ENCODE data around the gene SLC1A7. TPM values are rescaled to one million over a fixed set of nuclear protein-coding genes. Genes with fewer than 3 reads are reported as not detected.

Gene SLC1A7
- polyA plus RNA-seq, 1 donor (not counting 4 experiments of a cell fraction or from before 2014, with no cell fraction given) = not detected

GRCh38 chr1:53166912-53167311 is 24.5 kb upstream of the SLC1A7 start:
- H3K79me2 ChIP-seq (ENCODE audit: control insufficient read depth, insufficient read depth, low read length) = no peaks in the 10 kb centered on the region
- H3K4me1 ChIP-seq (ENCODE audit: control insufficient read depth, extremely low read depth, insufficient read depth, low read length) = no peaks in the 10 kb centered on the region
- no peaks in the 10 kb centered on the region for H4K20me1 ChIP-seq (ENCODE audit: control insufficient read depth, extremely low read depth, insufficient read depth, low read length)
- peaks cover 7% of the 10 kb centered on the region for H3K27me3 ChIP-seq (ENCODE audit: control insufficient read depth, extremely low read depth, insufficient read depth, low read length)
- no peaks in the 10 kb centered on the region for H3K9me1 ChIP-seq (ENCODE audit: control insufficient read depth, extremely low read depth, insufficient read depth, low read length)
- H3K4me3 ChIP-seq (ENCODE audit: control insufficient read depth in 2 of 3, extremely low read depth in 1 of 3, insufficient read depth in 2 of 3, low read depth in 1 of 3, low read length in 3 of 3) = no peak overlapping the region
- dilution Hi-C loops (cut with MboI; ENCODE audit: extremely low pct_ligation_motif_present, low sequenced_read_pairs) = no loop called here
- FAIRE-seq (no peak), DNase-seq (ENCODE audit: low read depth, low spot score) (no peak)
- no peak overlapping the region for H3K9ac ChIP-seq (ENCODE audit: control insufficient read depth, extremely low read depth, insufficient read depth, low read length)
- no peak for TF ChIP-seq CTCF (optimal IDR thresholded peaks at IDR 0.05 in 1 of 3, IDR thresholded peaks at IDR 0.05 in 1 of 3, conservative IDR thresholded peaks at IDR 0.05 in 1 of 3; ENCODE audit: extremely low read depth in 1 of 3, insufficient read depth in 2 of 3, low read length in 3 of 3)
- no peak for TF ChIP-seq EZH2 (IDR thresholded peaks at IDR 0.05; ENCODE audit: low read length)
- H3K36me3 ChIP-seq (ENCODE audit: control insufficient read depth in 2 of 2, extremely low read depth in 1 of 2, insufficient read depth in 2 of 2, low read length in 2 of 2) = no peaks in the 10 kb centered on the region
- H3K9me3 ChIP-seq (ENCODE audit: control insufficient read depth, low read depth, low read length) = no peaks in the 10 kb centered on the region
- no peak overlapping the region for H2AFZ ChIP-seq (ENCODE audit: control insufficient read depth, low read length)
- no peak overlapping the region for H3K4me2 ChIP-seq (ENCODE audit: control insufficient read depth, extremely low read depth, insufficient read depth, low read depth, low read length)
- H3K27ac ChIP-seq (ENCODE audit: control insufficient read depth, insufficient read depth, low read length) = no peak overlapping the region

GRCh38 chr1:53166366-53166765 is 23.9 kb upstream of the SLC1A7 start:
- dilution Hi-C loops (cut with MboI; ENCODE audit: extremely low pct_ligation_motif_present, low sequenced_read_pairs) = no loop called here
- H3K9ac ChIP-seq (ENCODE audit: control insufficient read depth, extremely low read depth, insufficient read depth, low read length) = no peak overlapping the region
- H3K79me2 ChIP-seq (ENCODE audit: control insufficient read depth, insufficient read depth, low read length) = no peaks in the 10 kb centered on the region
- no peaks in the 10 kb centered on the region for H3K36me3 ChIP-seq (ENCODE audit: control insufficient read depth in 2 of 2, extremely low read depth in 1 of 2, insufficient read depth in 2 of 2, low read length in 2 of 2)
- H3K4me1 ChIP-seq (ENCODE audit: control insufficient read depth, extremely low read depth, insufficient read depth, low read length) = no peaks in the 10 kb centered on the region
- no peaks in the 10 kb centered on the region for H3K9me1 ChIP-seq (ENCODE audit: control insufficient read depth, extremely low read depth, insufficient read depth, low read length)
- FAIRE-seq (no peak), DNase-seq (ENCODE audit: low read depth, low spot score) (no peak)
- H3K27me3 ChIP-seq (ENCODE audit: control insufficient read depth, extremely low read depth, insufficient read depth, low read length) = peaks cover 7% of the 10 kb centered on the region
- no peaks in the 10 kb centered on the region for H3K9me3 ChIP-seq (ENCODE audit: control insufficient read depth, low read depth, low read length)
- H2AFZ ChIP-seq (ENCODE audit: control insufficient read depth, low read length) = no peak overlapping the region
- H3K4me2 ChIP-seq (ENCODE audit: control insufficient read depth, extremely low read depth, insufficient read depth, low read depth, low read length) = no peak overlapping the region
- no peak overlapping the region for H3K27ac ChIP-seq (ENCODE audit: control insufficient read depth, insufficient read depth, low read length)
- no peak overlapping the region for H3K4me3 ChIP-seq (ENCODE audit: control insufficient read depth in 2 of 3, extremely low read depth in 1 of 3, insufficient read depth in 2 of 3, low read depth in 1 of 3, low read length in 3 of 3)
- no peak for TF ChIP-seq CTCF (optimal IDR thresholded peaks at IDR 0.05 in 1 of 3, IDR thresholded peaks at IDR 0.05 in 1 of 3, conservative IDR thresholded peaks at IDR 0.05 in 1 of 3; ENCODE audit: extremely low read depth in 1 of 3, insufficient read depth in 2 of 3, low read length in 3 of 3)
- no peak for TF ChIP-seq EZH2 (IDR thresholded peaks at IDR 0.05; ENCODE audit: low read length)
- H4K20me1 ChIP-seq (ENCODE audit: control insufficient read depth, extremely low read depth, insufficient read depth, low read length) = no peaks in the 10 kb centered on the region

Data from keratinocyte (primary cell).